GM23248 (cell line): ENCODE measurements around the gene PLCH1.

Experiments
- EZH2 ChIP-seq: fragments of 200-600 bp; sonication (generic); IDR thresholded peaks from 2 replicates; pipeline ENCODE4 v1.6.1; 2018; ENCODE audit warnings: antibody characterized with exemption, mild to moderate bottlenecking; ENCODE audit not compliant: insufficient read depth, poor library complexity, severe bottlenecking
- EZH2phosphoT487 ChIP-seq: fragments of 200-600 bp; sonication (generic); IDR thresholded peaks from 2 replicates; pipeline ENCODE4 v1.6.1; 2018; ENCODE audit warnings: antibody characterized with exemption, moderate library complexity, mild to moderate bottlenecking, low read depth; ENCODE audit not compliant: insufficient read depth

GRCh38 chr3:155347901-155348300 is 397.0 kb downstream of the PLCH1 start:
- TF ChIP-seq EZH2phosphoT487 (no peak), EZH2 (no peak)
